H4 (cell line): Measurements from ENCODE around the gene MAP1B. TPM values are rescaled to one million over a fixed set of nuclear protein-coding genes. Genes with fewer than 3 reads are reported as not detected.
"Not testable (repeated sequence)": the region's sequence is repeated elsewhere in the genome, so short reads cannot be mapped to it uniquely, and the experiment has no call there.

Experiments used
- DNase-seq: peaks from one replicate; pipeline ENCODE4 v3.0.0-alpha.2; 2015; ENCODE audit warnings: low spot score
- total RNA-seq: library from RNA; depleted of rRNA; stranded (reverse); fragments of >200 nt; shearing (Covaris generic); gene quantifications from 2 replicates; pipeline ENCODE4 v1.2.3, GENCODE V29; 2014

Gene MAP1B
- total RNA-seq, 1 experiment from 2014 or later = 50.3 TPM

GRCh38 chr5:72160959-72161358 lies 53.7 kb downstream of the MAP1B start:
- no peak for DNase-seq

GRCh38 chr5:72161951-72162350 lies 54.7 kb downstream of the MAP1B start:
- no peak for DNase-seq

- no peak for DNase-seq
These were observed 56.2 kb downstream of the MAP1B start for GRCh38 chr5:72163349-72163983.

- peak; percentile 85 for DNase-seq
These were observed 59.0 kb downstream of the MAP1B start for GRCh38 chr5:72166070-72166979.

- DNase-seq = no peak
These were observed 60.0 kb downstream of the MAP1B start for GRCh38 chr5:72167257-72167656.

- DNase-seq = no peak
These were observed 60.5 kb downstream of the MAP1B start for GRCh38 chr5:72167804-72168203.

- DNase-seq = no peak
These were observed 62.8 kb downstream of the MAP1B start for GRCh38 chr5:72170101-72170500.

GRCh38 chr5:72171181-72171580 lies 63.9 kb downstream of the MAP1B start:
- not testable (repeated sequence) for DNase-seq

GRCh38 chr5:72171667-72172066 lies 64.4 kb downstream of the MAP1B start:
- no peak for DNase-seq

GRCh38 chr5:72172786-72173185 lies 65.5 kb downstream of the MAP1B start:
- DNase-seq = no peak

- DNase-seq = no peak
These were observed 70.3 kb downstream of the MAP1B start for GRCh38 chr5:72177538-72177937.

- DNase-seq = peak; percentile 82
These were observed 71.9 kb downstream of the MAP1B start for GRCh38 chr5:72179028-72179815.

- DNase-seq = peak; percentile 31
These were observed 72.7 kb downstream of the MAP1B start for GRCh38 chr5:72179816-72180440.

- DNase-seq = no peak
These were observed 73.7 kb downstream of the MAP1B start for GRCh38 chr5:72180925-72181324.

- no peak for DNase-seq
These were observed 75.4 kb downstream of the MAP1B start for GRCh38 chr5:72182686-72183085.

GRCh38 chr5:72183101-72183520 lies 75.8 kb downstream of the MAP1B start:
- no peak for DNase-seq

GRCh38 chr5:72184408-72184807 lies 77.1 kb downstream of the MAP1B start:
- no peak for DNase-seq

- DNase-seq = no peak
These were observed 78.4 kb downstream of the MAP1B start for GRCh38 chr5:72185496-72186329.

- DNase-seq = no peak
These were observed 80.3 kb downstream of the MAP1B start for GRCh38 chr5:72187388-72188075.

GRCh38 chr5:72188166-72188565 lies 80.9 kb downstream of the MAP1B start:
- no peak for DNase-seq
